Smooth muscle cell (in vitro differentiated cells): ENCODE measurements around the gene GPX1. TPM values are rescaled to one million over a fixed set of nuclear protein-coding genes. Genes with fewer than 3 reads are reported as not detected.
A peak's percentile ranks its signal among the peaks of the same experiment; 100 is the strongest.
"Not testable (repeated sequence)": the region's sequence is repeated elsewhere in the genome, so short reads cannot be mapped to it uniquely, and the experiment has no call there.

ENCODE experiments used
- DNase-seq: peaks from one replicate; lab custom pipeline; 2025; ENCODE audit not compliant: unreplicated experiment; lab: John Stamatoyannopoulos, UW
- H2AFZ ChIP-seq: fragments of 200-600 bp; sonication (generic); 2 replicates; pipeline ENCODE4 v1.6.0; 2016; ENCODE audit warnings: antibody characterized with exemption, low read depth, mild to moderate bottlenecking
- H3F3A ChIP-seq: fragments of 200-600 bp; sonication (generic); 2 replicates; pipeline ENCODE4 v1.6.0; 2017; ENCODE audit warnings: antibody characterized with exemption, low read depth
- H3K27ac ChIP-seq: fragments of 200-600 bp; sonication (generic); 2 replicates; pipeline ENCODE4 v1.5.1; 2016; ENCODE audit warnings: low read depth, mild to moderate bottlenecking
- H3K27me3 ChIP-seq: fragments of 200-600 bp; sonication (generic); 2 replicates; pipeline ENCODE4 v1.6.1; 2016; ENCODE audit warnings: low read depth, mild to moderate bottlenecking
- H3K36me3 ChIP-seq: fragments of 200-600 bp; sonication (generic); 2 replicates; pipeline ENCODE4 v1.5.1; 2016; ENCODE audit warnings: low read depth
- H3K4me1 ChIP-seq: fragments of 200-600 bp; sonication (generic); 2 replicates; pipeline ENCODE4 v1.5.1; 2016; ENCODE audit warnings: low read depth
- H3K4me2 ChIP-seq: fragments of 200-600 bp; sonication (generic); 2 replicates; pipeline ENCODE4 v1.6.0; 2016; ENCODE audit warnings: mild to moderate bottlenecking
- H3K4me3 ChIP-seq: fragments of 200-600 bp; sonication (generic); 2 replicates; pipeline ENCODE4 v1.5.1; 2016; ENCODE audit warnings: mild to moderate bottlenecking
- H3K79me2 ChIP-seq: fragments of 200-600 bp; sonication (generic); 2 replicates; pipeline ENCODE4 v1.6.0; 2016; ENCODE audit warnings: low read depth, mild to moderate bottlenecking
- H3K9ac ChIP-seq: fragments of 200-600 bp; sonication (generic); 2 replicates; pipeline ENCODE4 v1.6.0; 2016; ENCODE audit warnings: low read depth
- H3K9me3 ChIP-seq: fragments of 200-600 bp; sonication (generic); replicated peaks from 2 replicates; pipeline ENCODE4 v1.5.1; 2016; ENCODE audit warnings: low read depth
- H4K20me1 ChIP-seq: fragments of 200-600 bp; sonication (generic); 2 replicates; pipeline ENCODE4 v1.6.0; 2016; ENCODE audit warnings: low read depth
- CTCF ChIP-seq: fragments of 200-600 bp; sonication (generic); IDR thresholded peaks from 2 replicates; pipeline ENCODE4 v1.5.1; 2017; ENCODE audit warnings: borderline replicate concordance, mild to moderate bottlenecking, antibody characterized with exemption; ENCODE audit not compliant: insufficient read depth, poor library complexity, severe bottlenecking
- WGBS: methylation state at CpG from one replicate; pipeline ENCODE4 v1.1.7; 2016; ENCODE audit warnings: low lambda C conversion rate; 5-methylcytosine and 5-hydroxymethylcytosine counted together
- polyA plus RNA-seq: library from polyadenylated mRNA; unstranded; fragments of >200 nt; fragmentation: Nextera tagmentation; extraction: Ambion mirVana; gene quantifications from 2 replicates; pipeline ENCODE4 v1.2.1, GENCODE V29; 2016
- total RNA-seq: library from RNA; depleted of rRNA; stranded (reverse); fragments of >200 nt; gene quantifications from 2 replicates; pipeline ENCODE4 v1.2.3, GENCODE V29; 2014

The GPX1 gene
- total and polyA plus RNA-seq, 2 experiments from 2014 or later = 173 to 247 TPM

- H2AFZ ChIP-seq, H3K9me3 ChIP-seq, H3K27me3 ChIP-seq, H3K36me3 ChIP-seq, DNase-seq: not testable (repeated sequence)
- peak overlapping the region; percentile 87 for H3K27ac ChIP-seq
- peak overlapping the region; percentile 87 for H3K4me2 ChIP-seq
- peaks cover 17% of the 10 kb centered on the region for H3K4me1 ChIP-seq
- H4K20me1 ChIP-seq = peaks cover 15% of the 10 kb centered on the region
- peaks cover 13% of the 10 kb centered on the region for H3K79me2 ChIP-seq
- peak overlapping the region; percentile 78 for H3K9ac ChIP-seq
- 66% methylated on average over 10 of the region's 10 CpGs for WGBS
- peak overlapping the region; percentile 68 for H3K4me3 ChIP-seq
- peaks cover 24% of the 10 kb centered on the region for H3F3A ChIP-seq
Observed at GRCh38 chr3:49357095-49357442, 1.1 kb downstream of the GPX1 start.

- Histone ChIP-seq H3K36me3 (no peaks in the 10 kb centered on the region), H3K9ac (no peak overlapping the region), H3K27ac (peak overlapping the region; percentile 68), H3K4me2 (no peak overlapping the region), H3K4me1 (peaks cover 5% of the 10 kb centered on the region), H3K79me2 (peaks cover 8% of the 10 kb centered on the region), H3K27me3 (no peaks in the 10 kb centered on the region), H2AFZ (no peak overlapping the region), H4K20me1 (peaks cover 11% of the 10 kb centered on the region), H3F3A (peaks cover 5% of the 10 kb centered on the region), H3K9me3 (no peaks in the 10 kb centered on the region), H3K4me3 (no peak overlapping the region)
- 80% methylated on average over 5 of the region's 5 CpGs for WGBS
- TF ChIP-seq CTCF = no peak
- DNase-seq = no peak
Observed at GRCh38 chr3:49352890-49353421, 5.2 kb downstream of the GPX1 start.

GRCh38 chr3:49352281-49352680 lies 5.9 kb downstream of the GPX1 start:
- Histone ChIP-seq H2AFZ (no peak overlapping the region), H3K4me3 (no peak overlapping the region), H3K9me3 (no peaks in the 10 kb centered on the region), H3K9ac (no peak overlapping the region), H3F3A (peaks cover 5% of the 10 kb centered on the region), H4K20me1 (peaks cover 9% of the 10 kb centered on the region), H3K4me1 (peaks cover 4% of the 10 kb centered on the region), H3K36me3 (no peaks in the 10 kb centered on the region), H3K4me2 (peak overlapping the region; percentile 34), H3K27me3 (no peaks in the 10 kb centered on the region), H3K79me2 (peaks cover 8% of the 10 kb centered on the region), H3K27ac (peak overlapping the region; percentile 68)
- TF ChIP-seq CTCF = no peak
- WGBS = 89% methylated on average over 2 of the region's 2 CpGs
- DNase-seq = no peak

- H3K79me2 ChIP-seq = peaks cover 6% of the 10 kb centered on the region
- H3K9me3 ChIP-seq = no peaks in the 10 kb centered on the region
- peak overlapping the region; percentile 68 for H3K27ac ChIP-seq
- H3K36me3 ChIP-seq = no peaks in the 10 kb centered on the region
- peak overlapping the region; percentile 34 for H3K4me2 ChIP-seq
- H3F3A ChIP-seq = peaks cover 5% of the 10 kb centered on the region
- H4K20me1 ChIP-seq = peaks cover 5% of the 10 kb centered on the region
- H3K4me1 ChIP-seq = no peaks in the 10 kb centered on the region
- H3K4me3 ChIP-seq = no peak overlapping the region
- no peak overlapping the region for H2AFZ ChIP-seq
- DNase-seq = no peak
- H3K9ac ChIP-seq = no peak overlapping the region
- 16% methylated on average over 1 of the region's 1 CpG for WGBS
- no peaks in the 10 kb centered on the region for H3K27me3 ChIP-seq
- no peak for TF ChIP-seq CTCF
Observed at GRCh38 chr3:49351521-49352011, 6.6 kb downstream of the GPX1 start.
